HepG2 (cell line): Measurements from ENCODE around the gene URB1. TPM values are rescaled to one million over a fixed set of nuclear protein-coding genes. Genes with fewer than 3 reads are reported as not detected.

ENCODE experiments used
- CBFB ChIP-seq: sonication (generic); formaldehyde crosslinking; IDR thresholded peaks from 2 replicates; pipeline ENCODE4 v1.4.0; 2020; ENCODE audit warnings: missing genetic modification reagents
- FOSL2 ChIP-seq: sonication (generic); formaldehyde crosslinking; IDR thresholded peaks from 2 replicates; pipeline ENCODE4 v1.4.0; 2020; ENCODE audit warnings: missing genetic modification reagents
- FOXA3 ChIP-seq: IDR thresholded peaks from 2 replicates; pipeline ENCODE4 v1.6.1; 2016; ENCODE audit warnings: missing genetic modification reagents, missing compliant biosample characterization
- NR2F6 ChIP-seq, 2 experiments: IDR thresholded peaks; 2 replicates each; pipeline ENCODE4 v1.6.1; 2016; ENCODE audit warnings: antibody characterized with exemption in 1 of 2, mild to moderate bottlenecking in 1 of 2
- RERE ChIP-seq: IDR thresholded peaks from 2 replicates; pipeline ENCODE4 v1.6.1; 2016; ENCODE audit warnings: low read depth, missing genetic modification reagents, missing compliant biosample characterization
- SOX5 ChIP-seq: IDR thresholded peaks from 2 replicates; pipeline ENCODE4 v1.6.1; 2016; ENCODE audit warnings: borderline replicate concordance
- TCF7 ChIP-seq: sonication (generic); IDR thresholded peaks from 2 replicates; pipeline ENCODE4 v1.6.1; 2016; ENCODE audit warnings: antibody characterized with exemption, low read depth
- polyA plus RNA-seq, 8 experiments: library from polyadenylated mRNA; depleted of rRNA in 3 of 8; stranded (reverse) in 7 of 8; unstranded in 1 of 8; fragments of >200 nt; fragmentation: Illumina TruSeq in 4 of 8; extraction: Trizol in 4 of 8; gene quantifications; 2 replicates each; pipeline versions ENCODE4 v1.2.1 to v1.2.3, GENCODE V29; 2011 to 2016; ENCODE audit warnings: low read depth in 4 of 8, missing spikeins in 1 of 8, mixed read lengths in 1 of 8; ENCODE audit not compliant: insufficient read depth in 1 of 8
- total RNA-seq, 5 experiments: library from RNA; depleted of rRNA; stranded (reverse); fragments of >200 nt; fragmentation: Illumina TruSeq; extraction: Trizol; gene quantifications; 2 replicates each; pipeline ENCODE4 v1.2.3, GENCODE V29; 2016; ENCODE audit warnings: low read depth in 1 of 5

The URB1 gene
- total and polyA plus RNA-seq, 2 of the 13 experiments (the other 11 are each of a cell fraction or from before 2014, with no cell fraction given), result 4.5 to 16.7 TPM

GRCh38 chr21:32432982-32433660 lies 40.3 kb upstream of the URB1 start (continued):
- peak; percentile 88 for TF ChIP-seq TCF7
- TF ChIP-seq RERE, result 0 out of 2 replicates have a peak, but pooled peaks have one; percentile 32
- peak; percentile 88; the same call in 1 of the 2 replicates for TF ChIP-seq CBFB (CRISPR knock-in tag)
- TF ChIP-seq NR2F6 (IDR thresholded peaks at IDR 0.05), result peak; percentile 55
- TF ChIP-seq NR2F6 (CRISPR knock-in tag; IDR thresholded peaks at IDR 0.05), result 0 out of 2 replicates have a peak, but pooled peaks have one; percentile 28
- TF ChIP-seq FOXA3 (CRISPR knock-in tag), result peak; percentile 33; the same call in 1 of the 2 replicates
- TF ChIP-seq FOSL2, result peak; percentile 93
- peak; percentile 28; the same call in 1 of the 2 replicates for TF ChIP-seq SOX5 (CRISPR knock-in tag)
